Thoracic aorta (tissue), 2 donors: Measurements from ENCODE around the gene KLHL29. TPM values are rescaled to one million over a fixed set of nuclear protein-coding genes. Genes with fewer than 3 reads are reported as not detected.

ENCODE experiments used
- ATAC-seq: fragments of 150-250 bp; one replicate; pipeline ENCODE4 v1.8.0; 2017; ENCODE audit warnings: low read depth; ENCODE audit not compliant: insufficient number of reproducible peaks, low FRiP score
- DNase-seq: peaks from one replicate; pipeline ENCODE4 v3.0.0-alpha.2; 2020; ENCODE audit warnings: low spot score
- H3K27ac ChIP-seq, 2 donors: fragments of 200-600 bp; sonication (generic); 1 replicate in 1 of 2; 2 replicates in 1 of 2; pipeline ENCODE4 v1.5.1; 2016; ENCODE audit warnings: mild to moderate bottlenecking in 2 of 2, moderate library complexity in 2 of 2
- H3K27me3 ChIP-seq: fragments of 200-600 bp; sonication (generic); replicated peaks from 2 replicates; pipeline ENCODE4 v1.6.0; 2016; ENCODE audit warnings: mild to moderate bottlenecking; ENCODE audit not compliant: insufficient read depth
- H3K36me3 ChIP-seq: fragments of 200-600 bp; sonication (generic); one replicate; pipeline ENCODE4 v1.5.1; 2016
- H3K4me1 ChIP-seq, 2 donors: fragments of 200-600 bp; sonication (generic); 1 replicate in 1 of 2; 2 replicates in 1 of 2; pipeline versions ENCODE4 v1.5.1 to v1.6.0; 2016; ENCODE audit warnings: low read depth in 2 of 2, mild to moderate bottlenecking in 1 of 2; ENCODE audit not compliant: control insufficient read depth in 1 of 2
- H3K4me3 ChIP-seq: fragments of 200-600 bp; sonication (generic); 2 replicates; pipeline ENCODE4 v1.5.1; 2016; ENCODE audit warnings: mild to moderate bottlenecking
- H3K9me3 ChIP-seq: fragments of 200-600 bp; sonication (generic); 2 replicates; pipeline ENCODE4 v1.5.1; 2016
- CTCF ChIP-seq: fragments of 200-600 bp; sonication (generic); IDR thresholded peaks from one replicate; pipeline ENCODE4 v1.5.1; 2019; ENCODE audit warnings: antibody characterized with exemption
- total RNA-seq, 2 donors: library from RNA; depleted of rRNA; stranded (reverse); fragments of >200 nt; gene quantifications; one replicate each; pipeline versions ENCODE4 v1.1.0 to v1.2.3, GENCODE V29; 2016

The KLHL29 gene
- total RNA-seq, 2 donors from 2014 or later, result 18.5 to 24.4 TPM

DNA sequence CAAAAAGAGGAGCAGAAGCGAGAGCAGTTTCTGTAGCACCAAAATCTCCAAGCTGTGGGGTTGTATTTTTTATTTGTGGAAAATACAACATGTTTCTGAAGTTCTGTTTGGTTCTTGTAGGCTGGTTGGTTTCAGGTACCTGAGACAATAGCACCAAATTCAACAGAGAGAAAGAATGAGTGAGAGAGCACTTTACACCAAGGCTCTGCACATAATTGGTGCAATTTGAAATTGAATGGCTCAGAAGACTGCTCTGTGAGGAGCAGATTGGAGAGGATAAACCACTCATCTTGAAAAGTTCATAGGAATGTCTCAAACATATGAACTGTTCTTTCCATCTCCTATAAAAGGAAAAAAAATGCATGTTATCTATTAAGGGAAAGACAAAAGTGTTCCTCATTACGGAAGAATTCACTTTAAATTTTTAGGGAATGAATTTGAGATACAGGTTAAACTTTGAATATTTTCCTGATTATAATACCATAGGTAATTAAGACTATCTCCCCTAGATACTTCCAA is 366.8 kb downstream of the KLHL29 start:
- TF ChIP-seq CTCF, result no peak
- DNase-seq (no peak), ATAC-seq (no peak)
- peaks cover 13% of the 10 kb centered on the region for H3K36me3 ChIP-seq
- H3K4me1 ChIP-seq, result no peaks in the 10 kb centered on the region
- H3K4me3 ChIP-seq, result no peak overlapping the region
- no peak overlapping the region for H3K27ac ChIP-seq
- no peaks in the 10 kb centered on the region for H3K9me3 ChIP-seq
- H3K27me3 ChIP-seq, result no peaks in the 10 kb centered on the region

- H3K4me3 ChIP-seq, result no peak overlapping the region
- no peak for TF ChIP-seq CTCF
- DNase-seq (no peak), ATAC-seq (no peak)
- H3K4me1 ChIP-seq, result no peaks in the 10 kb centered on the region
- H3K27me3 ChIP-seq, result no peaks in the 10 kb centered on the region
- peaks cover 15% of the 10 kb centered on the region for H3K36me3 ChIP-seq
- H3K9me3 ChIP-seq, result no peaks in the 10 kb centered on the region
- no peak overlapping the region for H3K27ac ChIP-seq
Observed at GRCh38 chr2:23753291-23754010, 368.5 kb downstream of the KLHL29 start.

- no peak for ATAC-seq
- peaks cover 18% of the 10 kb centered on the region for H3K36me3 ChIP-seq
- H3K4me1 ChIP-seq, result no peaks in the 10 kb centered on the region
- no peak for DNase-seq
- H3K4me3 ChIP-seq, result no peak overlapping the region
- no peaks in the 10 kb centered on the region for H3K27me3 ChIP-seq
- TF ChIP-seq CTCF, result no peak
- H3K27ac ChIP-seq, result no peak overlapping the region
- H3K9me3 ChIP-seq, result no peaks in the 10 kb centered on the region
Observed at GRCh38 chr2:23754970-23755369, 370.0 kb downstream of the KLHL29 start.

- ATAC-seq (no peak), DNase-seq (no peak)
- Histone ChIP-seq H3K4me1 (no peaks in the 10 kb centered on the region), H3K9me3 (no peaks in the 10 kb centered on the region), H3K4me3 (no peak overlapping the region), H3K36me3 (peaks cover 16% of the 10 kb centered on the region), H3K27me3 (no peaks in the 10 kb centered on the region), H3K27ac (no peak overlapping the region)
- TF ChIP-seq CTCF, result no peak
Observed at GRCh38 chr2:23756593-23757292, 371.8 kb downstream of the KLHL29 start.

DNA sequence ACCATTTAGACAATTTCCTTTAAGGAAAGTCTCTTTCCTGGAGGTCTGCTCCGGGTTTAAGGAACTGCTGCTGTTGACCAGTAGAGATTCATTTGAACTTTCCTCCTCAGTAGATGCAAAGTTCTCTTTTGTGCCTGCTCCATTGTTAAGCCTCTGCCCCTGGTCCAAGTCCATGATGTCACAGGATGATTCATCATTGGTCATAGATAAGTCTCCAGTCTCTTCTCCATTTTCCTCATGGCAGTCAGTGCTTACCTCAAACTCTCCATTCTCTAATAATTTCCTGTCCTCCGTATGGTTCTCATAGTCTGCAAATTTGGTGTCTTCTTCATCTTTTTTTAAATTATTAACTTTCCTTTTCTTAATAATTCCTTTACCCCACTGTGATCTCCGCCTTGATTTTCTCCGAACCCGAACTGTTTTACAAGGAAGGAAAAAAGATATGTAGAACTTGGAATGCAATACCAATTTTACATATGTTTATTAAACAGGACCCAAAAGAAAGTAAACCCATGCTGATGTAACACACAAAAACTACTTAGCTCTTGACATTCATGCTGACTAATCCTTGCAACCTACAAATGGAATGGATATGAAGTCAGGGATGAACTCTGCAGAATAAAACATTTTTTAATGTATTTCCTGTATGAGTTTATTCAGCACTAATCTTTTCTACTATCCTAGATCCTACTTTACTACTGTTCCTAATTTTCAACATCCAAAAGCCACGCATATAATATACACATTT is 372.9 kb downstream of the KLHL29 start:
- H3K4me3 ChIP-seq, result no peak overlapping the region
- peaks cover 15% of the 10 kb centered on the region for H3K36me3 ChIP-seq
- H3K4me1 ChIP-seq, result no peaks in the 10 kb centered on the region
- ATAC-seq (no peak), DNase-seq (no peak)
- H3K27ac ChIP-seq, result no peak overlapping the region
- no peaks in the 10 kb centered on the region for H3K27me3 ChIP-seq
- no peaks in the 10 kb centered on the region for H3K9me3 ChIP-seq
- no peak for TF ChIP-seq CTCF
